Mesenchymal stem cell (in vitro differentiated cells and primary cell): ENCODE results near the gene ATG7.
"Not testable (repeated sequence)": the region's sequence is repeated elsewhere in the genome, so short reads cannot be mapped to it uniquely, and the experiment has no call there.

Experiments used
- DNase-seq: peaks from one replicate; pipeline ENCODE4 v3.0.0-alpha.2; 2013
- H2AFZ ChIP-seq: one replicate; pipeline ENCODE4 v1.6.1; 2013; ENCODE audit warnings: low read depth, mild to moderate bottlenecking, control low read depth, inconsistent platforms, low read length, moderate library complexity
- H2AK5ac ChIP-seq: 2 replicates; pipeline ENCODE4 v1.6.1; 2013; ENCODE audit warnings: low read length, moderate library complexity, mild to moderate bottlenecking, inconsistent platforms; ENCODE audit not compliant: severe bottlenecking
- H2BK120ac ChIP-seq: one replicate; pipeline ENCODE4 v1.6.1; 2013; ENCODE audit warnings: low read depth, mild to moderate bottlenecking, inconsistent platforms, low read length, moderate library complexity
- H2BK12ac ChIP-seq, 2 experiments: one replicate each; pipeline ENCODE4 v1.6.1; 2013; ENCODE audit warnings: inconsistent platforms in 2 of 2, low read length in 2 of 2, mild to moderate bottlenecking in 2 of 2, moderate library complexity in 2 of 2, control low read depth in 1 of 2
- H2BK15ac ChIP-seq: one replicate; pipeline ENCODE4 v1.6.1; 2013; ENCODE audit warnings: mild to moderate bottlenecking, low read depth, inconsistent platforms; ENCODE audit not compliant: poor library complexity, severe bottlenecking
- H2BK5ac ChIP-seq: 2 replicates; pipeline ENCODE4 v1.6.1; 2013; ENCODE audit warnings: low read depth, mild to moderate bottlenecking, low read length, control low read depth, inconsistent platforms; ENCODE audit not compliant: poor library complexity, severe bottlenecking
- H3K14ac ChIP-seq, 2 experiments: one replicate each; pipeline ENCODE4 v1.6.1; 2013; ENCODE audit warnings: inconsistent platforms in 2 of 2, low read length in 2 of 2, control low read depth in 1 of 2, mild to moderate bottlenecking in 1 of 2, moderate library complexity in 1 of 2
- H3K18ac ChIP-seq, 2 experiments: one replicate each; pipeline ENCODE4 v1.6.1; 2013; ENCODE audit warnings: inconsistent platforms in 2 of 2, low read length in 2 of 2, control low read depth in 1 of 2, low read depth in 1 of 2, mild to moderate bottlenecking in 1 of 2
- H3K23ac ChIP-seq, 2 experiments: one replicate each; pipeline ENCODE4 v1.6.1; 2013; ENCODE audit warnings: inconsistent platforms in 2 of 2, low read length in 2 of 2, mild to moderate bottlenecking in 2 of 2, moderate library complexity in 2 of 2, control low read depth in 1 of 2
- H3K27ac ChIP-seq: 2 replicates; pipeline ENCODE4 v1.5.1; 2013; ENCODE audit warnings: mild to moderate bottlenecking, moderate library complexity, low read length, control low read depth, inconsistent platforms; ENCODE audit not compliant: poor library complexity, severe bottlenecking
- H3K27me3 ChIP-seq, 2 experiments: 2 replicates each; pipeline versions ENCODE4 v1.6.1 to v1.7.0; 2013; ENCODE audit warnings: low read length in 2 of 2, mild to moderate bottlenecking in 2 of 2, moderate library complexity in 2 of 2, control low read depth in 1 of 2, inconsistent platforms in 1 of 2; ENCODE audit not compliant: control insufficient read depth in 1 of 2, insufficient read depth in 1 of 2
- H3K36me3 ChIP-seq, 2 experiments: 2 replicates each; pipeline versions ENCODE4 v1.6.1 to v1.7.0; 2013; ENCODE audit warnings: low read length in 2 of 2, control low read depth in 1 of 2, inconsistent platforms in 1 of 2, low read depth in 1 of 2, mild to moderate bottlenecking in 1 of 2; ENCODE audit not compliant: insufficient read depth in 2 of 2, control insufficient read depth in 1 of 2
- H3K4ac ChIP-seq, 2 experiments: one replicate each; pipeline ENCODE4 v1.6.1; 2013; ENCODE audit warnings: inconsistent platforms in 2 of 2, low read length in 2 of 2, mild to moderate bottlenecking in 2 of 2, moderate library complexity in 2 of 2, control low read depth in 1 of 2, low read depth in 1 of 2
- H3K4me1 ChIP-seq: 2 replicates; pipeline ENCODE4 v1.6.1; 2013; ENCODE audit warnings: low read depth, low read length, control low read depth; ENCODE audit not compliant: control insufficient read depth, insufficient read depth
- H3K4me2 ChIP-seq: 2 replicates; pipeline ENCODE4 v1.6.1; 2013; ENCODE audit warnings: low read length, mild to moderate bottlenecking, inconsistent platforms; ENCODE audit not compliant: poor library complexity, severe bottlenecking
- H3K4me3 ChIP-seq, 2 experiments: 2 replicates each; pipeline versions ENCODE4 v1.5.1 to v1.7.0; 2013; ENCODE audit warnings: low read length in 2 of 2, mild to moderate bottlenecking in 2 of 2, control low read depth in 1 of 2, low read depth in 1 of 2; ENCODE audit not compliant: insufficient read depth in 1 of 2
- H3K79me1 ChIP-seq: replicated peaks from 2 replicates; pipeline ENCODE4 v1.6.1; 2013; ENCODE audit warnings: mild to moderate bottlenecking, control low read depth, low read length, inconsistent platforms; ENCODE audit not compliant: poor library complexity, severe bottlenecking
- H3K9ac ChIP-seq: 2 replicates; pipeline ENCODE4 v1.7.0; 2013; ENCODE audit warnings: mild to moderate bottlenecking, low read length, moderate library complexity
- H3K9me3 ChIP-seq: 2 replicates; pipeline ENCODE4 v1.7.0; 2013; ENCODE audit warnings: mild to moderate bottlenecking, low read length; ENCODE audit not compliant: control insufficient read depth
- H4K8ac ChIP-seq: one replicate; pipeline ENCODE4 v1.6.1; 2013; ENCODE audit warnings: inconsistent platforms, mild to moderate bottlenecking, low read length, moderate library complexity
- H4K91ac ChIP-seq: one replicate; pipeline ENCODE4 v1.6.1; 2013; ENCODE audit warnings: mild to moderate bottlenecking, low read length, inconsistent platforms
- WGBS: methylation state at CpG from one replicate; pipeline ENCODE4 v1.1.7; 2013; ENCODE audit warnings: mixed read lengths; 5-methylcytosine and 5-hydroxymethylcytosine counted together

ATG7 gene

DNA sequence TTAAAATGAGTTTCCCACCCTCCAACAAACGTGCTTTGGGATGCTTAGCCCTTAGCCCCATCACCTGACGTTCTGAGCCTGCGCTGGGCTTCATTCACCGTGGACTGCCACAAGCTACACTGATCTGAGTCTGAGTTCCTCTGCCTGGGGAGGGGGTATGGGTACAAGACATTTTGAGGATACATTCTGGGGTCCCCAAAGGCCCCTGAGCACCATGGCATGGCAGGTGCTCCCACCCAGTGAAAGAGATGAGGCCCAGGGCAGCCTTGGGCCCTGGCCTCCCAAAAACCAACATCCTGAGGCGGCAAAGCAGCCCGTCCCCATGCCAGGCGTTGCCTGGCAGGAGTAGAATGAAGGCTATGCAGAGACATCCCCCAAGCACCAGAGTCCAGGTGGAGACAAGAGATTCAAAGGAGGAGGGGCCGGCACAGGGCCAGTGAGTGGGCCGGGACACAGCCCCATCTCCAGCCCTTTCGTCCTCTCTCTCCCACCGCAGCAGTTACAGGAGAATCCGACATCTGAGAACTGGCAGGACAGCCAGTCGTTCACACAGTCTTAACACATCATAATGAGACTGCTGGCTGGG, 297.1 kb downstream of the ATG7 start:
- Histone ChIP-seq H4K91ac (peak overlapping the region; percentile 58), H2AK5ac (peak overlapping the region; percentile 49), H3K18ac (peak overlapping the region; percentile 81 to 85), H3K27ac (peak overlapping the region; percentile 99), H3K4ac (peak overlapping the region; percentile 37 to 69), H4K8ac (peak overlapping the region; percentile 93), H3K79me1 (peaks cover 19% of the 10 kb centered on the region), H2BK12ac (peak overlapping the region; percentile 34 to 44), H3K4me3 (peak overlapping the region in 1 of 2 experiments; percentile 69), H3K4me1 (peaks cover 48% of the 10 kb centered on the region), H3K9ac (peak overlapping the region; percentile 95), H2BK5ac (peak overlapping the region; percentile 11), H2BK120ac (no peak overlapping the region), H2AFZ (no peak overlapping the region), H3K36me3 (peaks cover 47 to 60% of the 10 kb centered on the region in 2 experiments), H3K27me3 (no peaks in the 10 kb centered on the region), H3K14ac (no peak overlapping the region), H3K4me2 (no peak overlapping the region), H2BK15ac (peak overlapping the region; percentile 53), H3K23ac (no peak overlapping the region), H3K9me3 (no peaks in the 10 kb centered on the region)
- WGBS, result 95% methylated on average over 13 of the region's 13 CpGs
- DNase-seq, result no peak

DNA sequence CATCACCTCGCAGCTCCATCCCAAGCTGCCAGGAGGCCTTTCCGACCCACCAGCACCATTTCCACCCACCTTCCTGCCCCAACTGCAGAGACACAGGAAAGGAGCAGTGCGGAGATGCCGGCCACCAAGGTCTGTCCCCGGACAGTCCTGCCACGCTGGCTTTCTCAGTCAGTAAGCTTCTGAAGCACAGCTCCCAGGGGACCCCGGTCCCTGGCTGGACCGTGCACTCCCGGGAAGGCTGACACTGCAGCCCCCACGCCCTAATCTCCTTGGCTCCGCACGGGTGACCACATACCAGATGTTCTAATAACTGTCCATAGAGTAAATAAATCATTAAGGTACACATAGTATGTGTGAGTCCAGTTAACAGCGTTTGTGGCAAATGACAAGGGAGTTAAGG, 298.1 kb downstream of the ATG7 start:
- Histone ChIP-seq H3K9ac (peak overlapping the region; percentile 95), H2AK5ac (peak overlapping the region; percentile 85), H2BK15ac (no peak overlapping the region), H4K8ac (peak overlapping the region; percentile 19), H3K36me3 (peaks cover 47 to 56% of the 10 kb centered on the region in 2 experiments), H3K4me1 (peaks cover 47% of the 10 kb centered on the region), H2BK12ac (peak overlapping the region; percentile 4 to 69), H3K4ac (peak overlapping the region in 1 of 2 experiments; percentile 35), H3K4me3 (no peak overlapping the region), H2BK5ac (no peak overlapping the region), H3K14ac (no peak overlapping the region), H3K23ac (no peak overlapping the region), H3K27me3 (no peaks in the 10 kb centered on the region), H3K79me1 (peaks cover 25% of the 10 kb centered on the region), H2BK120ac (peak overlapping the region; percentile 62), H3K9me3 (no peaks in the 10 kb centered on the region), H3K4me2 (no peak overlapping the region), H2AFZ (no peak overlapping the region), H3K18ac (peak overlapping the region; percentile 26 to 35), H3K27ac (no peak overlapping the region), H4K91ac (peak overlapping the region; percentile 81)
- WGBS, result 75% methylated on average over 10 of the region's 13 CpGs
- no peak for DNase-seq

DNA sequence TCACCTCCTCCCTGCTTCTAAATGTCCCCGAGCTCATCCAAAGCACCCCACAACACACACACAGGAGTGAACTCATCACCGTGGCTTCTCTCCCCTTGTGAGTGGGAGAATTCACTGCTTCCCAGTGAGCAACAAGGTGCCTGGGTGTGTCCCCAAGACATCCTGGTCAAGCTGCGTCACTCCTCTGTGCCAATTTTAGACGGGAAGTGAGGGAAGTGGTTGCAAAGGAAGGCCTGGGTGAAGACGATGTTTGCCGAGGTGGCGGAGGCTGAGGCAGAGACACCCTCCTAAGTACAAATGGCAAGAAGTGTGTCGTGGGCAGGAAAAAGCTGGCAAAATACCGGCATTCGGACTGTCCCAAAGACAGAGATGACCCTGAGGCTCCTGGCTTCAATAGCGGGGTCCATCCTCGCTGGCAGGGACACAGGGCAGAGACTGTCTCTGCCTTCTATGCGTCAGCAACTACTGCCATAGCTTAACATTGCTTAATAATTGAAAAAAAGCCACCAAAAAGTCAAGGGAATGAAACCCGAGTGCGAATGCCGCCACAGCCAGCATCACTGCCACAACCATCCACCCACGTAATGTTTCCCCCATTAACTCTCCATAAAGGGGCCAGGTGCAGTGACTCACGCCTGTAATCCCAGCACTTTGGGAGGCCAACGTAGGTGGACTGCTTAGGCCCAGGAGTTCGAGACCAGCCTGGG, 298.7 kb downstream of the ATG7 start:
- WGBS, result 92% methylated on average over 20 of the region's 20 CpGs
- no peaks in the 10 kb centered on the region for H3K9me3 ChIP-seq
- peaks cover 49% of the 10 kb centered on the region for H3K4me1 ChIP-seq
- H2BK12ac ChIP-seq, result peak overlapping the region in 1 of 2 experiments; percentile 29
- no peak overlapping the region for H3K4me3 ChIP-seq
- peak overlapping the region in 1 of 2 experiments; percentile 67 for H3K18ac ChIP-seq
- peak overlapping the region; percentile 49 for H2AK5ac ChIP-seq
- no peak overlapping the region for H4K8ac ChIP-seq
- no peak for DNase-seq
- H3K14ac ChIP-seq, result peak overlapping the region in 1 of 2 experiments; percentile 61
- no peak overlapping the region for H2BK15ac ChIP-seq
- no peak overlapping the region for H3K4me2 ChIP-seq
- no peak overlapping the region for H2BK5ac ChIP-seq
- H3K23ac ChIP-seq, result no peak overlapping the region
- H3K27me3 ChIP-seq, result no peaks in the 10 kb centered on the region
- no peak overlapping the region for H2AFZ ChIP-seq
- peaks cover 41 to 51% of the 10 kb centered on the region in 2 experiments for H3K36me3 ChIP-seq
- H3K4ac ChIP-seq, result peak overlapping the region in 1 of 2 experiments; percentile 5
- H3K9ac ChIP-seq, result peak overlapping the region; percentile 95
- H2BK120ac ChIP-seq, result no peak overlapping the region
- peaks cover 25% of the 10 kb centered on the region for H3K79me1 ChIP-seq
- H4K91ac ChIP-seq, result peak overlapping the region; percentile 8
- H3K27ac ChIP-seq, result no peak overlapping the region

DNA sequence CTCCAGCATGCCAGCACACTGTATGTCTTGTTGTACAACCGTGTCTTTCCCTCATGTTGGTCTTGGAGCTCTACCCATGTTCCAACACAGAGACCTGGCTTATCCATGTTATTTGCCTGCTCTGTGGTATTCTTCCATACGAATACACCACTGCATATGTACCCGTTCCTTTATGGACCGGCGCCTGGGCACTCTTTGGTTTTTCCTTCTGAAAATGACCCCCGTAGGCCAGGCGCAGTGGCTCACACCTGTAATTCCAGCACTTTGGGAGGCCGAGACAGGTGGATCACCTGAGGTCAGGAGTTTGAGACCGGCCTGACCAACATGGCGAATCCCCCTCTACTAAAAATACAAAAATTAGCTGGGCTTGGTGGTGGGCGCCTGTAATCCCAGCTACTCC, 300.5 kb downstream of the ATG7 start:
- H2BK15ac ChIP-seq, H3K4me3 ChIP-seq, H2BK5ac ChIP-seq, H3K4me2 ChIP-seq, H4K8ac ChIP-seq, H2BK12ac ChIP-seq, H2BK120ac ChIP-seq, H3K9me3 ChIP-seq, DNase-seq, H3K9ac ChIP-seq, H2AK5ac ChIP-seq, H3K4ac ChIP-seq, H3K23ac ChIP-seq, H3K27ac ChIP-seq, H3K18ac ChIP-seq, H2AFZ ChIP-seq, H3K27me3 ChIP-seq, H3K14ac ChIP-seq, H4K91ac ChIP-seq: not testable (repeated sequence)
- Histone ChIP-seq H3K4me1 (peaks cover 50% of the 10 kb centered on the region), H3K79me1 (peaks cover 30% of the 10 kb centered on the region), H3K36me3 (peaks cover 29 to 40% of the 10 kb centered on the region in 2 experiments)
- WGBS, result 97% methylated on average over 11 of the region's 11 CpGs
